GM03348 (cell line): ENCODE data around the gene ANKRD40.

ENCODE experiments used
- DNase-seq: peaks from one replicate; pipeline ENCODE4 v3.0.0; 2012; ENCODE audit warnings: low spot score

Gene ANKRD40

DNA sequence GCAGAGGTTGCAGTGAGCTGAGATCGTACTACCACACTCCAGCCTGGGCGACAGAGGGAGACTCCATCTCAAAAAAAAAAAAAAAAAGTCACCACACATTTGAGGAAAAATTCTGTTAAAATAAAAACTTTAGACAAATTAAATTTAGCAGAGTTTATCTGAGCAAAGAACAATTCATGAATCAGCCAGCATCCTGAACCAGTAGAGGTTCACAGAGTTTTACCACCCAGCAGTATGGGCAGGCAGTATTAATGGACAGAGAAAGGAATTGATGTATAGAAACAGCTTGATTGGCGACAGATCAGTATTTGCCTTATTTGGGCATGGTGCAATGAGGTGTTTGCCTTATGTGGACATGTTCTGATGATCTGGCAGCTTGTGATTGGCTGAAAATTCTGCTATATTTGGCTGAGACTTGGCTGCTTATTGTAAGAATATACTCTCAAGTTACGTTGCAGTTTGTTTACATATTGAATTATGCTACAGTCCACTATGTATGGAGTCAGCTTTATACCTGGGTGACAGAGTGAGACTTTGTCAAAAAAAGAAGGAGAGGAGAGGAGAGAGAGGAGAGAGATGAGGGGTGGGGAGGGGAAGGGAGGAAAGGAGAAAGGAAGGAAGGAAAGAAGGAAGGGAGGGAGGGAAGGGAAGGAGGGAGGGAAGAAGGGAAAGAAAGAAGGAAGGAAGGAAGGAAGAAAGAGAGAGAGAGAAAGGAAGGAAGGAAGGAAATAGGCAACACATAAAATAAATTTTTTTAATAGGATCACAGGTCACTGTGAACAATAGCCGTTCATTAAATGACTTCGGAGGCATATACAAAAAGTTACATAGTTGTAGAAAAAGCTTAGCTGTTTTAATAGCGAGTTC, 58.4 kb downstream of the ANKRD40 start:
- no peak for DNase-seq

DNA sequence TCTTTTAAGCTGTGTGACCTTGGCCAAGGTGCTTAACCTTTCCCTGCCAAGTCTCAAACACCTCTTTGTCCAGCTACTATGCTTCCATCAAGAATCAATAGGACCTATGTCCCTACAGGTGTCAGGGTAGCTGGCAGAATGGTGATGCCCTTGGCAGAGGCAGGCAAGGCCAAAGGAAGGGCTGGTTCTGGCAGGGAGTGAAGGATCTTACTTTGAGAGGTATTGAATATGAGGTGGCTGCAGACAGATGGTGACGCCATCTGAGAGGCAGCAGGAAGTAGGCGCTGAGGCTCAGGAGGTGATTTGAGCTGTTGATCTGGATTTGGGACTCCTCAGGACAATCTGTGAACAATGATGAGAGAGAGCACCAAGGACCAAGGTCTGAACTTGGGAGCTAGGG, 60.5 kb downstream of the ANKRD40 start:
- DNase-seq: no peak

DNA sequence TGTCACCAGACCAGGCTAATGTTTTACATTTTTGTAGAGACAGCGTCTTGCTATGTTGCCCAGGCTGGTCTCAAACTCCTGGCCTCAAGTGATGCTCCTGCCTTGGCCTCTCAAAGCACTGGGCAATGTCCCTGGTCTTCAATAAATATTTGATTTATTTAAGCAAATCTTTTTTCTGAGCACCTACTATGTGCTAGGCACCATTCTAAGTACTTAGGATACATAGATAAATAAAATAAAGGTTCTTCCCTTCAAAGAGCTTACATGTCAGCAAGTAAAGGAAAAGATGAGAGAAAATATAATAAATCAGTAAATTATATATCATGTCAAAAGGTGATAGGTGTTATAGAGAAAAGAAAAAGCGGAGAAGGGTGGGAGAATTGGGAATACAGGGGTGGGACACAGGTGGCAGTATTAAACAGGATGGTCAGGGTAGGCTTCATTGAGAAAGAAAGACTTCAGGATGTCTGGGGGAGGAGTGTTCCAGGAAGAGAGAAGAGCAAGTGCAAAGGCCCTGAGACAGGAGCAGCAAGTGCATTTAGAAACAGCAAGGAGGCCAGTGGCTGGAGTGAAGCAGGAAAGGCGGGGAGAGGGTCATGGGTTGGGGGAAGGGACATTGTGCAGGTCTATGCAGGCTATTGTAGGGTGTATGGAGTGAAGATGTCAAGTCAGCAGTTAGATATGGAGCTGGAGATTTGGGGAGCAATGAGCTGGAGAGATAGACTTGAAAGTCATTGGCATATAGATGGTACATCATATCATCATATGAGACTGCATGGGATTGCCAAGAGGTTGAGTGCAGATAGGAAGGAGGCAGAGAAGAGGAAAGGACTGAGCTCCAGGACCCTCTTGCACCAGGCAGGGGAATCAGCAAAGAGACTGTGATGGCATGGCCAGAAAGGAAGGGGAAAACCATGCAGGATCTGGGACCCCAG, 61.7 kb downstream of the ANKRD40 start:
- no peak for DNase-seq
